Testis (tissue), 2 donors: ENCODE measurements around the gene CRLF3.

Source experiments
- POLR2A ChIP-seq: fragments of 450-650 bp; IDR thresholded peaks from one replicate; pipeline ENCODE4 v1.6.1; 2017; ENCODE audit warnings: antibody characterized with exemption, mild to moderate bottlenecking, moderate library complexity
- TF ChIP-seq, protein P1 (sequence below), 3 experiments: fragments of 450-650 bp in 2 of 3; fragments of 200-600 bp in 1 of 3; sonication (generic) in 1 of 3; IDR thresholded peaks; one replicate each; pipeline ENCODE4 v1.5.1; 2016 to 2019; ENCODE audit warnings: antibody characterized with exemption in 3 of 3, mild to moderate bottlenecking in 2 of 3, moderate library complexity in 1 of 3

DNA sequence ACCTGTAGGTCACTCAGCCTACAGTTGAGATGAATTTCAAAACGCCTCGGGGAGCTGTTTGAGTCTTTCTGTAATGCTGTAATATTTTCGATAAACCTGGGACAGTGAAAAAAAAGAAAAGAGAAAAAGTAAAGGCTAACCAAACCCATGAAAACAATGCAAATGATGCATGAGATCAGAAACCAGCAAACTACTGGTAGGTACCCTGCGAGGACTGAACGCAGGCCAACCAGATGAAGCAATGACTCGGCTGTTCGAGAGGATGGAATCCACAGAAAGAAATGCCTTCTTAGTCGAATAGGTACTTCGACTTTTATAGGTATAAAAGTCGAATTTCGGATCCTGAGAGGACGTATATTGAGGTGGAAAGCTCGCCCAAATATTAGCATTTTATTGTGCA, 6.8 kb upstream of the CRLF3 start:
- TF ChIP-seq, protein P1, sequence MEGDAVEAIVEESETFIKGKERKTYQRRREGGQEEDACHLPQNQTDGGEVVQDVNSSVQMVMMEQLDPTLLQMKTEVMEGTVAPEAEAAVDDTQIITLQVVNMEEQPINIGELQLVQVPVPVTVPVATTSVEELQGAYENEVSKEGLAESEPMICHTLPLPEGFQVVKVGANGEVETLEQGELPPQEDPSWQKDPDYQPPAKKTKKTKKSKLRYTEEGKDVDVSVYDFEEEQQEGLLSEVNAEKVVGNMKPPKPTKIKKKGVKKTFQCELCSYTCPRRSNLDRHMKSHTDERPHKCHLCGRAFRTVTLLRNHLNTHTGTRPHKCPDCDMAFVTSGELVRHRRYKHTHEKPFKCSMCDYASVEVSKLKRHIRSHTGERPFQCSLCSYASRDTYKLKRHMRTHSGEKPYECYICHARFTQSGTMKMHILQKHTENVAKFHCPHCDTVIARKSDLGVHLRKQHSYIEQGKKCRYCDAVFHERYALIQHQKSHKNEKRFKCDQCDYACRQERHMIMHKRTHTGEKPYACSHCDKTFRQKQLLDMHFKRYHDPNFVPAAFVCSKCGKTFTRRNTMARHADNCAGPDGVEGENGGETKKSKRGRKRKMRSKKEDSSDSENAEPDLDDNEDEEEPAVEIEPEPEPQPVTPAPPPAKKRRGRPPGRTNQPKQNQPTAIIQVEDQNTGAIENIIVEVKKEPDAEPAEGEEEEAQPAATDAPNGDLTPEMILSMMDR (IDR thresholded peaks at IDR 0.05): no peak
- no peak for TF ChIP-seq POLR2A
